Measurements from ENCODE around the gene PLA2G3. TPM values are rescaled to one million over a fixed set of nuclear protein-coding genes. Genes with fewer than 3 reads are reported as not detected.

Gene PLA2G3, protein sequence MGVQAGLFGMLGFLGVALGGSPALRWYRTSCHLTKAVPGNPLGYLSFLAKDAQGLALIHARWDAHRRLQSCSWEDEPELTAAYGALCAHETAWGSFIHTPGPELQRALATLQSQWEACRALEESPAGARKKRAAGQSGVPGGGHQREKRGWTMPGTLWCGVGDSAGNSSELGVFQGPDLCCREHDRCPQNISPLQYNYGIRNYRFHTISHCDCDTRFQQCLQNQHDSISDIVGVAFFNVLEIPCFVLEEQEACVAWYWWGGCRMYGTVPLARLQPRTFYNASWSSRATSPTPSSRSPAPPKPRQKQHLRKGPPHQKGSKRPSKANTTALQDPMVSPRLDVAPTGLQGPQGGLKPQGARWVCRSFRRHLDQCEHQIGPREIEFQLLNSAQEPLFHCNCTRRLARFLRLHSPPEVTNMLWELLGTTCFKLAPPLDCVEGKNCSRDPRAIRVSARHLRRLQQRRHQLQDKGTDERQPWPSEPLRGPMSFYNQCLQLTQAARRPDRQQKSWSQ
- 0.23 and 0.31 TPM in 2 replicates for total RNA-seq

DNA sequence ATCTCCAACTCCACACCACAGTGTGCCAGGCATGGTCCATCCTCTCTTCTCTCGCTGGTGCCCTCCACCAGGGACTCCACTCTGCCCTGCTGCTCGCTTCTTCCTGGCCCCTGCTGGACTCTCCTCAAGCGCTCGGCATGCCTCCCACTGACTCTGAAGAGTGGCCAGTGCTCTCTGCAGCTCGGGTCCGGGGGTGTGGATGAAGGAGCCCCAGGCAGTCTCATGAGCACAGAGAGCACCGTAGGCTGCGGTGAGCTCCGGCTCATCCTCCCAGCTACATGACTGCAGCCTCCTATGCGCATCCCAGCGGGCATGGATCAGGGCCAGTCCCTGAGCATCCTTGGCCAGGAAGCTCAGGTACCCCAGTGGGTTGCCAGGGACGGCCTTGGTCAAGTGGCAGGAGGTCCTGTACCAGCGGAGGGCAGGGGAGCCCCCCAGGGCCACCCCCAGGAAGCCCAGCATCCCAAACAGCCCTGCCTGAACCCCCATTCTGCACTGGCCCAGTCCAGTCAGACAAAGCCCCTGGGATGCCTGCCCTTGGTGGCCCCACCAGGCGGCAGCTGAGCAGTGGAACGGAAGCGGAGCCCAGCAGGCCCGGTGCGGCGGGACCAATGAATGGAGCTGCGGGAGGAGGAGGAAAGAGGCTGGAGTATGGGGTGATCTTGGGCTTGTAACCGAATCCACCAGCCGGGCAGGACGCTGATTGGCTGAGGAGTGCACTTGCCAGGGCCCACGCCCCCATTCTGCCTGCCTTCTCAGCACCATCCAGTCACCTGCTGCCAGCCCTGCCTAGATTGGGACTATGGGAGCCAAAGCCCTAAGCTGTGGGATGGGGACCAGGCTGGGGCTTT, at the start of gene PLA2G3:
Gene PLA2G3 (minus strand): TSS at position 643 of the 851 bp plus-strand sequence. CDS start 154 bp downstream, at position 489.

DNA sequence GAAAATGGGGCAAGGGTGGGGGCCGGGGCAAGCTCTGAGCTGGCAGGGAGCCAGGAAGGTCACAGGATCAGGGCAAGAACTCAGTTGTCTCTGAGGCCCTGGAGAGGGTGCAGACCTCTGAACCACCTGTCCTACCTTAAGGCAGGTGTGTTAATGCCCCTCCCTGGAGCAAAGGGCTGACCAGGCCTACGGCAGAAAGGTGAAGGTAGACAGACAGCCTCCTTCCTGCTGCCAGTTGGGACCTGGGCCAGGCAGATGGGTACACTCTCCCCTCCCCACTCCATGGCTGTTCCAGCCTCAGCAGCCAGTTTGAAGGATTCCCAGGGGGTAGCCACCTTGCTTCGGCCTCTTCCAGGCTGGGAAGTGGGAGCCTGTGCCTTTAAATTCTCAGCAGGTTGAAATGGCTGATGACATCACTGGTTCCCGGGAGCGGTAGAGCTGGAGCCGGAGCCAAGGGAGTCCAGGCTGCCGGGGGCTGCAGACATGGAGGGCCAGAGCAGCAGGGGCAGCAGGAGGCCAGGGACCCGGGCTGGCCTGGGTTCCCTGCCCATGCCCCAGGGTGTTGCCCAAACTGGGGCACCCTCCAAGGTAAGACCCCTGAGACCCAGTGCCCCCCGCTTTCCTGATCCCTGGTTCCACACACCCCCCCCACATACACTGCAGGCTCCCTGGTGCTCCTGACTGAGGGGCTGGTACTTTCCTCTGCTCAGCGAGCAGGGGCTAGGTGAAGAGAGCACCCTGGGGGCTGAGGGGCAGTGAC, 17.6 kb downstream of the PLA2G3 start, which contains the start of gene INPP5J:
Gene INPP5J (plus strand): TSS at position 435 of the 760 bp plus-strand sequence. CDS start 49 bp downstream, at position 484.

DNA sequence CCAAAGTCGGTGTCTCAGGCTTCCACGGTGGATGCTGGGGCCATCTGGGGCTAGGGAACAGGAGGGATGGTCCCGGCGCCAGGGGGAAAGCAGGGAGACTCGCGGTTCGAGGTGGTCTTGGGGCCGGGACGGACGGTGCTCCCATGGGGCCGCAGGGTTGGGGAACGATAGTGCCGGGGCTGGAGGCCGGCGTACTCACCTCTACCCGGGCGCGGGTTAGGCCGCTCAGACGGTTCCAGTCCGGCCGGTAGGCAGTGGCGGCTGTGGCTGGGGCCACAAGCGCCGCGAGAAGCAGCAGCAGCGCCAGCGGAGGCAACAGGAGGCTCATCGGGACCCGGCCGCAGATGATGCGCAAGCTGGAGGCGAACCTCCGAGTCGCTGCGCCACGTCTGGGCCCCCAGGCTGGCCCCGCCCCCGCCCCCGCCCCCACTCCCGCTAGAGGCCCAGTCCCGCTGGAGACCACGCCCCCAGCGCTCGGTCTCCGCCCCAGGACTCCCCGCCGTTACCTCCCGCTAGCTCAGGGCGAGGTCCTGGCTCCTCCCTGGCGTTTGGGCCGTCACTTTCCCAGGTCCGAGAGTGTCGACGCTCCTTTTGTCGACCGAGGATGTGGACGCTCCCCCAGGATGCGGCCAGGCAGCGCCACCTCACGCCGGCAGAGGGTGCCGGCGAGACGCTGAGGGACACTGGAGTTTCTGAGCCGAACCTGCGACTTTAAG, 33.0 kb downstream of the PLA2G3 start, which contains the start of gene SELENOM:
Gene SELENOM (minus strand): TSS at position 391 of the 716 bp plus-strand sequence. CDS start 63 bp downstream, at position 328.

Other genes starting within 250 kb of the PLA2G3 start
- gene MORC2, start 171.7 kb downstream of the PLA2G3 start, total RNA-seq: 8.0 and 10.5 TPM in 2 replicates
- 17.5 and 21.2 TPM in 2 replicates for gene TUG1, start 171.2 kb downstream of the PLA2G3 start, total RNA-seq
- 403 and 462 TPM in 2 replicates for gene SMTN, start 59.2 kb downstream of the PLA2G3 start, total RNA-seq
- gene SELENOM, start 32.9 kb downstream of the PLA2G3 start, total RNA-seq: 58.1 and 84.4 TPM in 2 replicates
- gene INPP5J, start 17.5 kb downstream of the PLA2G3 start, total RNA-seq: 0.08 and 0.34 TPM in 2 replicates
- gene RNF185, start 19.7 kb upstream of the PLA2G3 start, total RNA-seq: 17.5 and 21.2 TPM in 2 replicates
- gene LIMK2, start 71.8 kb upstream of the PLA2G3 start, total RNA-seq: 80.4 and 96.8 TPM in 2 replicates
- 13.8 and 35.1 TPM in 2 replicates for gene PIK3IP1, start 152.0 kb upstream of the PLA2G3 start, total RNA-seq
- 9.8 and 12.7 TPM in 2 replicates for gene PATZ1, start 205.8 kb upstream of the PLA2G3 start, total RNA-seq

All from hair follicular keratinocyte (primary cell).